Measurements from ENCODE around the gene MLEC.

- no peak for TF ChIP-seq CTCF (IDR thresholded peaks at IDR 0.05)
- TF ChIP-seq POLR2A (IDR thresholded peaks at IDR 0.05) = no peak
These were observed 17.8 kb upstream of the MLEC start for GRCh38 chr12:120668868-120669840.
